ENCODE measurements around the gene S100A16. TPM values are rescaled to one million over a fixed set of nuclear protein-coding genes. Genes with fewer than 3 reads are reported as not detected.

S100A16 gene
- total and polyA plus RNA-seq, 4 donors, result 70.6 to 182 (median 141) TPM

- ATAC-seq (ENCODE audit: insufficient read depth, low FRiP score), result no peak
Observed at GRCh38 chr1:153598309-153599172, 14.4 kb downstream of the S100A16 start.

DNA sequence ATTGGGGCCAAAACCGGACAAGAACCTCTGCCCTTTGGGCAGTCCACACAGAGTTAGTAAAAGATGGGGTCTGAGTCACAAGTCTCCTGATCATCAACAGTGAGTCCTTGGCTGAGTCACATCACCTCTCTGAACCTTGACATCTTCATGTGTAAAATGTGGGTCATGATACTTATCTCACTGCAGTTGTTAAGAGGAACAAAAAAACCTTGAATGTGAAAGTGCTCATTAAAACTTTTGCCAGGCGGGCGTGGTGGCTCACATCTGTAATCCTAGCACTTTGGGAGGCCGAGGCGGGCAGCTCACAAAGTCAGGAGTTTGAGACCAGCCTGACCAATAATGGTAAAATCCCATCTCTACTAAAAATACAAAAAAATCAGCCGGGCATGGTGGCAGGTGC is 15.7 kb downstream of the S100A16 start:
- H3K36me3 ChIP-seq (ENCODE audit: control insufficient read depth in 4 of 4, insufficient read depth in 4 of 4, low read length in 4 of 4), result no peaks in the 10 kb centered on the region
- WGBS, 2 donors, result 88% methylated on average over 6 of the region's 6 CpGs
- DNase-seq (no peak), ATAC-seq (ENCODE audit: insufficient read depth, low FRiP score) (no peak)
- no peak overlapping the region for H3K9ac ChIP-seq (ENCODE audit: insufficient read depth in 1 of 2, low read length in 2 of 2)
- no peak overlapping the region for H3K4me3 ChIP-seq
- no peaks in the 10 kb centered on the region for H3K9me3 ChIP-seq (ENCODE audit: control insufficient read depth in 4 of 4, insufficient read depth in 3 of 4, low read length in 3 of 4)
- no peaks in the 10 kb centered on the region for H3K27me3 ChIP-seq (ENCODE audit: control insufficient read depth in 3 of 3, insufficient read depth in 3 of 3, low read length in 2 of 3)
- peaks cover 0 to 13% (median 2%) of the 10 kb centered on the region in 5 donors for H3K4me1 ChIP-seq (ENCODE audit: control insufficient read depth in 5 of 5, insufficient read depth in 5 of 5, low read length in 5 of 5)
- TF ChIP-seq, protein P1, sequence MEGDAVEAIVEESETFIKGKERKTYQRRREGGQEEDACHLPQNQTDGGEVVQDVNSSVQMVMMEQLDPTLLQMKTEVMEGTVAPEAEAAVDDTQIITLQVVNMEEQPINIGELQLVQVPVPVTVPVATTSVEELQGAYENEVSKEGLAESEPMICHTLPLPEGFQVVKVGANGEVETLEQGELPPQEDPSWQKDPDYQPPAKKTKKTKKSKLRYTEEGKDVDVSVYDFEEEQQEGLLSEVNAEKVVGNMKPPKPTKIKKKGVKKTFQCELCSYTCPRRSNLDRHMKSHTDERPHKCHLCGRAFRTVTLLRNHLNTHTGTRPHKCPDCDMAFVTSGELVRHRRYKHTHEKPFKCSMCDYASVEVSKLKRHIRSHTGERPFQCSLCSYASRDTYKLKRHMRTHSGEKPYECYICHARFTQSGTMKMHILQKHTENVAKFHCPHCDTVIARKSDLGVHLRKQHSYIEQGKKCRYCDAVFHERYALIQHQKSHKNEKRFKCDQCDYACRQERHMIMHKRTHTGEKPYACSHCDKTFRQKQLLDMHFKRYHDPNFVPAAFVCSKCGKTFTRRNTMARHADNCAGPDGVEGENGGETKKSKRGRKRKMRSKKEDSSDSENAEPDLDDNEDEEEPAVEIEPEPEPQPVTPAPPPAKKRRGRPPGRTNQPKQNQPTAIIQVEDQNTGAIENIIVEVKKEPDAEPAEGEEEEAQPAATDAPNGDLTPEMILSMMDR (IDR thresholded peaks at IDR 0.05; ENCODE audit: control extremely low read depth, extremely low read depth), result no peak
- H3K27ac ChIP-seq (ENCODE audit: low read depth in 1 of 2, low read length in 1 of 2), result no peak overlapping the region

More at GRCh38 chr1:153598309-153599172, 14.4 kb downstream of the S100A16 start:
- 59 to 76% methylated on average over 7 of the region's 7 CpGs for WGBS, 2 donors
- Histone ChIP-seq H3K36me3 (ENCODE audit: control insufficient read depth in 4 of 4, insufficient read depth in 4 of 4, low read length in 4 of 4) (no peaks in the 10 kb centered on the region), H3K4me3 (no peak overlapping the region), H3K9ac (ENCODE audit: insufficient read depth in 1 of 2, low read length in 2 of 2) (no peak overlapping the region), H3K4me1 (ENCODE audit: control insufficient read depth in 5 of 5, insufficient read depth in 5 of 5, low read length in 5 of 5) (peaks cover 0 to 8% (median 2%) of the 10 kb centered on the region in 5 donors), H3K27ac (ENCODE audit: low read depth in 1 of 2, low read length in 1 of 2) (peak overlapping the region in 1 of 2 donors; percentile 32), H3K27me3 (ENCODE audit: control insufficient read depth in 3 of 3, insufficient read depth in 3 of 3, low read length in 2 of 3) (no peaks in the 10 kb centered on the region), H3K9me3 (ENCODE audit: control insufficient read depth in 4 of 4, insufficient read depth in 3 of 4, low read length in 3 of 4) (no peaks in the 10 kb centered on the region)
- TF ChIP-seq, protein P1 (IDR thresholded peaks at IDR 0.05; ENCODE audit: control extremely low read depth, extremely low read depth), result no peak
- DNase-seq, result peak; percentile 38 to 70 (median 68)

DNA sequence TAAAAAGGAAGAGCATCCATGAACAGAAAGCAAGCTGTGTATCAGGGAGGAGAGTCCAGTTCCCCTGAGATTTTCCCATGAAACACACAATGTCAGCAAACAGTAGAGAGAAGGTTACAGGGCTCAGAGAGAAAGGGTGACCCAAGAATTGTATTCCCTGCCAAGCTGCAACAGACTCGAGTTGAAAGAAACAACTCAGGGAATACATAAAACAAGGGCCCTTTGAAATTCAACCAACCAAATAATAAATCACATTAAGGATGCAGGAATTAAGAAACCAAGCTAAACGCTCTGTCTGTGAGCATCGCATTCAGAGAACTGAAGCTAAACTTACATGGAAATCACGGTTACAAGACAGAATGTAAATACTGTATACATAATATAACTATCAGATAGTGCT is 20.2 kb downstream of the S100A16 start:
- 56 to 75% methylated on average over 4 of the region's 4 CpGs for WGBS, 2 donors
- Histone ChIP-seq H3K4me3 (no peak overlapping the region), H3K4me1 (ENCODE audit: control insufficient read depth in 5 of 5, insufficient read depth in 5 of 5, low read length in 5 of 5) (peaks cover 0 to 5% (median 0%) of the 10 kb centered on the region in 5 donors), H3K27me3 (ENCODE audit: control insufficient read depth in 3 of 3, insufficient read depth in 3 of 3, low read length in 2 of 3) (no peaks in the 10 kb centered on the region), H3K9me3 (ENCODE audit: control insufficient read depth in 4 of 4, insufficient read depth in 3 of 4, low read length in 3 of 4) (no peaks in the 10 kb centered on the region), H3K36me3 (ENCODE audit: control insufficient read depth in 4 of 4, insufficient read depth in 4 of 4, low read length in 4 of 4) (peaks cover 0 to under 1% (median 0%) of the 10 kb centered on the region in 4 donors), H3K27ac (ENCODE audit: low read depth in 1 of 2, low read length in 1 of 2) (no peak overlapping the region), H3K9ac (ENCODE audit: insufficient read depth in 1 of 2, low read length in 2 of 2) (no peak overlapping the region)
- DNase-seq, result no peak
- ATAC-seq (ENCODE audit: insufficient read depth, low FRiP score), result no peak
- TF ChIP-seq, protein P1 (IDR thresholded peaks at IDR 0.05; ENCODE audit: control extremely low read depth, extremely low read depth), result no peak

All from lung (tissue), 12 donors.